GM12865 (cell line): ENCODE results near the gene SEMG2.

Experiments used
- DNase-seq: peaks from one replicate; pipeline ENCODE4 v3.0.0; 2010; ENCODE audit warnings: low read depth
- H3K4me3 ChIP-seq: 2 replicates; pipeline ENCODE4 v1.5.1; 2011; ENCODE audit warnings: mild to moderate bottlenecking, low read depth, low read length, control low read depth
- TF ChIP-seq, protein P1 (sequence below): IDR thresholded peaks from 2 replicates; pipeline ENCODE4 v1.5.1; 2011; ENCODE audit warnings: low read length, control low read depth, low read depth, inconsistent platforms; ENCODE audit not compliant: insufficient read depth; ENCODE audit errors: missing control alignments

The SEMG2 gene

DNA sequence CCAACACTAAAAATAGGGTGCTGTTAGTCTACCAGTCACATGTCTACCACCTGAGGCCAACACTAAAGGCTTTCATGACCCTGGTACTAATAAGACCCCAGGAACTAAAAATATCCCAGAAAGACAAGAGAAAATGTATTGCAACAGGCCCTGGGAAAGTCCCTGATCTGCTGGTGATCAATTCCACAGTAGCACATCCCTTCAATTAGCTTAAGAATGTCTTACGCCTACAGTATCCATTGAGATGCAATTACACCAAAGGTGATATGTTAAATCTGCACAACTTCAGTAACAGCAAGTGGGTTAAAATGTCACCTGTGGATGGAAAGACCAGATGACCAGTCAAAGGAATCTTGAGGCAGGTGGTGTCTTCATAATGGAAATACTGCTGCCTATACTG lies 11.2 kb upstream of the SEMG2 start:
- no peak for DNase-seq
- TF ChIP-seq, protein P1, sequence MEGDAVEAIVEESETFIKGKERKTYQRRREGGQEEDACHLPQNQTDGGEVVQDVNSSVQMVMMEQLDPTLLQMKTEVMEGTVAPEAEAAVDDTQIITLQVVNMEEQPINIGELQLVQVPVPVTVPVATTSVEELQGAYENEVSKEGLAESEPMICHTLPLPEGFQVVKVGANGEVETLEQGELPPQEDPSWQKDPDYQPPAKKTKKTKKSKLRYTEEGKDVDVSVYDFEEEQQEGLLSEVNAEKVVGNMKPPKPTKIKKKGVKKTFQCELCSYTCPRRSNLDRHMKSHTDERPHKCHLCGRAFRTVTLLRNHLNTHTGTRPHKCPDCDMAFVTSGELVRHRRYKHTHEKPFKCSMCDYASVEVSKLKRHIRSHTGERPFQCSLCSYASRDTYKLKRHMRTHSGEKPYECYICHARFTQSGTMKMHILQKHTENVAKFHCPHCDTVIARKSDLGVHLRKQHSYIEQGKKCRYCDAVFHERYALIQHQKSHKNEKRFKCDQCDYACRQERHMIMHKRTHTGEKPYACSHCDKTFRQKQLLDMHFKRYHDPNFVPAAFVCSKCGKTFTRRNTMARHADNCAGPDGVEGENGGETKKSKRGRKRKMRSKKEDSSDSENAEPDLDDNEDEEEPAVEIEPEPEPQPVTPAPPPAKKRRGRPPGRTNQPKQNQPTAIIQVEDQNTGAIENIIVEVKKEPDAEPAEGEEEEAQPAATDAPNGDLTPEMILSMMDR, result no peak
- no peak overlapping the region for H3K4me3 ChIP-seq

DNA sequence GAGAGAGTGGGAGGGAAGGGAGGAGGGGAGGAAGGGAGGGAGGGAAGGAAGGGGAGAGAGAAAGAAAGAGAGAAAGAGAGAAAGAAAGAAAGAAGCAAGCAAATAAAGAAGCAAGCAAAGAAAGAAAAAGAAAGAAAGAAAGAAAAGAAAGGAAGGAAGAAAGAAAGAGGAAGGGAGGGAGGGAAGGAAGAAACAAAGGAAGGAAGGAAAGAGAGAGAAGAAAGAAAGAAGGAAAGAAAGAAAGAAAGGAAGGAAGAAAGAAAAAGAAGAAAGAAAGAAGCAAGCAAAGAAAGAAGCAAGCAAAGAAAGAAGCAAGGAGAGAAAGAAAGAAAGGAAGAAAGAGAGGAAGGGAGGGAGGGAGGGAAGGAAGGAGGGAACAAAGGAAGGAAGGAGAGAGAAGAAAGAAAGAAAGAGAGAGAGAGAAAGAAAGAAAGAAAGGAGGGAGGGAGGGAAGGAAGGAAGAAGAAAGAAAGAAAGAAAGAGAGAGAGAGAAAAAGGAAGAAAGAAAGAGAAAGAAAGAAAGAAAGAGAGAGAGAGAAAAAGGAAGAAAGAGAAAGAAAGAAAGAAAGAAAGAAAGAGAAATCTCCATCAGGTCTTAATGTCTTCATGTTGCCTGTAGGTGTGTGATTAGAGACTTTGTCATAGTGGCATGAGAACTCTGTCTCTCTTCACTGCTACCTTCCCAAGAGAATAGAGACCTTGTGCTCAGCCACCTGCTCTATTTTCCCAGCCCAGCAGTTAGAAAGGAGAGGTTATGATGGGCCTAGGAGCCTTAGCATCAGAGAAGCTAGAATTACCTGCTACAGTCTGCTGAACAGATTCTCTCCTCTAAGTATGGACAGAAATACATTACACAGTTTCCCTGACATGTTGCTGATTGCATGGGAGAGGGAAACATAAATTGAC lies 9.4 kb upstream of the SEMG2 start:
- no peak for DNase-seq
- TF ChIP-seq, protein P1, result no peak
- H3K4me3 ChIP-seq, result no peak overlapping the region

DNA sequence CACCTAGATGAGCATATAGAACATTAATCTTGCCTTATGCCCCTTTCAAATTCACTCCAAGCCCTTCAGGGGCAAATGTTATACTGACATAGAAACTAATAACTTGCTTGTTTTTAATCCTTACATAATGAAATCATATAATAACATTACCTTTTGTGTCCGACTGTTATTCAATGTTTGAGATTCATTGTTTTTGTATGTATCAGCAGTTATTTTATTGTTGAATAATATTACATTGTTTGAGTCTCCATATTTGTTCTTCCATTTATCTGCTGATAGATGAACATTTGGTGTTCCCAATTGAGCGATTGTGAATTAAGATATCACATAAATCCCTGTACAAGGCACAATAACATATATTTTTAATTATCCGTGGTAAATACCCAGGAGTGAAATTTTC lies 8.3 kb upstream of the SEMG2 start:
- DNase-seq, result no peak
- TF ChIP-seq, protein P1, result no peak
- no peak overlapping the region for H3K4me3 ChIP-seq

DNA sequence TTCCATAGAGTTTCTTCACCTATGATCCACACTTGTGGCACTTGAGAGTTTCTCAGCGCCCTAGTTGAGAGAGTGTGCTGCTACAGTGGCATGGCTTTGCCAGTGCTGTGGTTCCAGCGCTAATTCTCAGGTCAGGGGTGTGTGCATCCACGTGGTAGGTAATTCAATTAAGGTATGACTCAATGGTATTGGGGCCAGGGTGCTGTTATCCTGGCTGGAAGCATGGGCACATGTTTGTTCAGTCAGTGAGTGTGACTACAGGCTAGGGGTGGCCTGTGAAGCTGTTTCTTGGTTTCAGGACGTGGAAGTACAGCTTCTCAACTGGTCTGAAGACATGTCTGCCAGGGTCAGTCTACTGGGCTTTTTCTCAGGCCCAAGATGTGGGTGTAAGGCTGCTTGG lies 3.0 kb upstream of the SEMG2 start:
- TF ChIP-seq, protein P1, result no peak
- no peak for DNase-seq
- H3K4me3 ChIP-seq, result no peak overlapping the region

DNA sequence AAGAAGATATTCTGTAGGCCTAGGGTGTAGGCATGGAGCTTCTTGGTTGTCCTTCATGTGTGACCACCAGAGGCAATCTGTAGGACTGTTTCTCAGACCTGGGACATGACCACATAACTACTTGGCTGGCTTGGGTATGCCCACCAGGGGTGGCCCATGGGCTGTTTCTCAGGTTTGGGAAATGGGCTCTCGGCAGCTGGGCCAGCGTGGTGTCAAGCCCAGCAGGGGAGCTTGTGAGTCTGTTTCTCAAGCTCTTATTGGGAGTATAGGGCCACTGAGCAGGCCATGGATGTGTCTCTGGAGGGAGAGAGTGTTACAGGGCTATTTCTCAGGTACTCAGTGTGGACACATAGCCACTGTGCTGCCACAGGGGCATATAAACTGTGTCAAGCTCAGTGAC lies 2.5 kb upstream of the SEMG2 start:
- TF ChIP-seq, protein P1, result no peak
- no peak overlapping the region for H3K4me3 ChIP-seq

DNA sequence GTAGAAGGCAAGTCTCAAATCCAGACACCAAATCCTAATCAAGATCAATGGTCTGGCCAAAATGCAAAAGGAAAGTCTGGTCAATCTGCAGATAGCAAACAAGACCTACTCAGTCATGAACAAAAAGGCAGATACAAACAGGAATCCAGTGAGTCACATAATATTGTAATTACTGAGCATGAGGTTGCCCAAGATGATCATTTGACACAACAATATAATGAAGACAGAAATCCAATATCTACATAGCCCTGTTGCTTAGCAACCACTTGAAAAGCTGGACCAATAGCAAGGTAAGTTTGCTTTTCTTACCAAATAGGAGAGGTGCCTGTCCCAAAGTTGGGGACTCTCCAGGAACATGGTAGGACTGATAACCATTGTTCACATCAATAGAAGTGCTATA lies 2.0 kb downstream of the SEMG2 start:
- no peak overlapping the region for H3K4me3 ChIP-seq
- TF ChIP-seq, protein P1, result no peak
- no peak for DNase-seq

More for the DNA sequence above, 2.5 kb upstream of the SEMG2 start:
- DNase-seq, result no peak

DNA sequence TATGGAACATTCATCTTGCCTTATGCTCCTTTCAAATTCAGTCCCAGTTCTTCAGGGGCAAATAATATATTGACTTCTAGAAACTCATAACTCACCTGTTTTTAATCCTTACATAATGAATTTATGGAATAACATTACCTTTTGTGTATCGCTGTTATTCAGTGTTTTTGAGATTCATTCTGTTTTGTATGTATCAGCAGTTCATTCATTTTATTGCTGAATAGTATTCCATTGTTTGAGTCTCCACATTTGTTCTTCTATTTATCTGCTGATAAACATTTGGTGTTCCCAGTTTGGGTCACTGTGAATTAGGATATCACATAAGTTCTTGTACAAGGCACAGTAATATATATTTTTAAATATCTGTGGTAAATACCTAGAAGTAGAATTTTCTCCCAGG lies 5.1 kb downstream of the SEMG2 start:
- no peak overlapping the region for H3K4me3 ChIP-seq
- TF ChIP-seq, protein P1, result no peak
- no peak for DNase-seq
